WTC11 (cell line): ENCODE results near the gene PTPN1. TPM values are rescaled to one million over a fixed set of nuclear protein-coding genes. Genes with fewer than 3 reads are reported as not detected.
A peak's percentile ranks its signal among the peaks of the same experiment; 100 is the strongest.

ENCODE experiments used
- ATAC-seq: fragments of 200-7000 bp; cut with Tn5 transposase; 2 replicates; pipeline ENCODE4 v1.10.0; 2021; ENCODE audit warnings: mild to moderate bottlenecking, moderate library complexity
- CTCF ChIA-PET: fragments of 300-600 bp; sonication (Branson Sonifier 250); formaldehyde crosslinking; loops from one replicate; lab custom pipeline; 2021; ENCODE audit warnings: antibody characterized with exemption; lab: Charles Lee
- POLR2A ChIA-PET: fragments of 350-600 bp; sonication (Branson Sonifier 250); formaldehyde crosslinking; loops from one replicate; lab custom pipeline; 2021; ENCODE audit warnings: antibody characterized with exemption; lab: Charles Lee
- DNase-seq: peaks from one replicate; pipeline ENCODE4 v3.0.0; 2021; ENCODE audit warnings: low spot score
- H3K27ac Mint-ChIP-seq: 2 replicates; pipeline ENCODE4 v1.8.0; 2021; ENCODE audit warnings: mixed read lengths
- H3K27me3 Mint-ChIP-seq: 2 replicates; pipeline ENCODE4 v1.8.0; 2021; ENCODE audit warnings: low read depth, mild to moderate bottlenecking, moderate library complexity, mixed read lengths
- H3K36me3 Mint-ChIP-seq: 2 replicates; pipeline ENCODE4 v1.8.0; 2021; ENCODE audit warnings: mixed read lengths
- H3K4me1 Mint-ChIP-seq: 2 replicates; pipeline ENCODE4 v1.8.0; 2022; ENCODE audit warnings: mixed read lengths
- H3K4me3 Mint-ChIP-seq: 2 replicates; pipeline ENCODE4 v1.8.0; 2021; ENCODE audit warnings: mild to moderate bottlenecking, moderate library complexity, mixed read lengths
- H3K9me3 Mint-ChIP-seq: 2 replicates; pipeline ENCODE4 v1.8.0; 2021; ENCODE audit warnings: mixed read lengths
- ATF1 ChIP-seq: sonication (generic); formaldehyde crosslinking; IDR thresholded peaks from 2 replicates; pipeline ENCODE4 v1.8.1; 2023; ENCODE audit warnings: mild to moderate bottlenecking, moderate library complexity, missing genetic modification reagents
- CDX4 ChIP-seq: fragments of 250-450 bp; sonication (Bioruptor Pico); IDR thresholded peaks from 2 replicates; pipeline ENCODE4 v1.9.0; 2021; ENCODE audit warnings: moderate library complexity, mild to moderate bottlenecking, inconsistent platforms, borderline replicate concordance
- EMX1 ChIP-seq: fragments of 250-450 bp; sonication (Bioruptor Pico); IDR thresholded peaks from 2 replicates; pipeline ENCODE4 v1.8.0; 2021; ENCODE audit warnings: mild to moderate bottlenecking
- FOXP1 ChIP-seq: sonication (generic); formaldehyde crosslinking; IDR thresholded peaks from 2 replicates; pipeline ENCODE4 v1.8.0; 2022; ENCODE audit warnings: missing genetic modification reagents, mild to moderate bottlenecking, moderate library complexity, borderline replicate concordance
- GABPB1 ChIP-seq: sonication (generic); formaldehyde crosslinking; IDR thresholded peaks from 2 replicates; pipeline ENCODE4 v1.8.1; 2023; ENCODE audit warnings: mild to moderate bottlenecking, missing genetic modification reagents
- GTF2I ChIP-seq: fragments of 250-450 bp; sonication (Bioruptor Pico); conservative IDR thresholded peaks from 2 replicates; pipeline ENCODE4 v1.4.0; 2021; ENCODE audit warnings: mild to moderate bottlenecking
- IRF2 ChIP-seq: sonication (generic); formaldehyde crosslinking; IDR thresholded peaks from 2 replicates; pipeline ENCODE4 v1.8.0; 2022; ENCODE audit warnings: low read depth, missing genetic modification reagents, borderline replicate concordance
- KAT7 ChIP-seq: sonication (generic); formaldehyde crosslinking; IDR thresholded peaks from 2 replicates; pipeline ENCODE4 v1.8.1; 2023; ENCODE audit warnings: missing genetic modification reagents, mild to moderate bottlenecking, borderline replicate concordance
- NR3C1 ChIP-seq: sonication (generic); formaldehyde crosslinking; conservative IDR thresholded peaks from 2 replicates; pipeline ENCODE4 v1.8.1; 2023; ENCODE audit warnings: low read depth, mild to moderate bottlenecking, missing genetic modification reagents
- PRRX2 ChIP-seq: fragments of 250-450 bp; sonication (Bioruptor Pico); IDR thresholded peaks from 2 replicates; pipeline ENCODE4 v1.8.0; 2021; ENCODE audit warnings: mild to moderate bottlenecking
- ZBTB43 ChIP-seq: sonication (generic); formaldehyde crosslinking; IDR thresholded peaks from 2 replicates; pipeline ENCODE4 v1.8.1; 2023; ENCODE audit warnings: mild to moderate bottlenecking, missing genetic modification reagents
- ZNF138 ChIP-seq: sonication (generic); formaldehyde crosslinking; conservative IDR thresholded peaks from 2 replicates; pipeline ENCODE4 v1.8.1; 2022; ENCODE audit warnings: mild to moderate bottlenecking, moderate library complexity, missing genetic modification reagents
- ZNF232 ChIP-seq: sonication (generic); formaldehyde crosslinking; IDR thresholded peaks from 2 replicates; pipeline ENCODE4 v1.8.0; 2022; ENCODE audit warnings: mild to moderate bottlenecking, missing genetic modification reagents
- ZNF263 ChIP-seq: sonication (generic); formaldehyde crosslinking; IDR thresholded peaks from 2 replicates; pipeline ENCODE4 v1.8.1; 2022; ENCODE audit warnings: low read depth, mild to moderate bottlenecking, moderate library complexity, missing genetic modification reagents
- ZNF281 ChIP-seq: sonication (generic); formaldehyde crosslinking; IDR thresholded peaks from 2 replicates; pipeline ENCODE4 v1.8.0; 2023; ENCODE audit warnings: mild to moderate bottlenecking, missing genetic modification reagents
- ZNF423 ChIP-seq: fragments of 250-450 bp; sonication (Bioruptor Pico); IDR thresholded peaks from 2 replicates; pipeline ENCODE4 v2.1.2; 2022; ENCODE audit warnings: mild to moderate bottlenecking, moderate library complexity
- ZNF512 ChIP-seq: sonication (generic); formaldehyde crosslinking; IDR thresholded peaks from 2 replicates; pipeline ENCODE4 v1.8.1; 2022; ENCODE audit warnings: missing genetic modification reagents, borderline replicate concordance
- total RNA-seq: library from RNA; stranded (reverse); gene quantifications from 3 replicates; pipeline ENCODE4 v1.2.3, GENCODE V29; 2021

Gene PTPN1
- total RNA-seq, 1 experiment from 2014 or later, result 29.4 TPM

- CTCF ChIA-PET, result interaction anchor here (0.7 kb wide), 1 partner anchor 111 kb away, joined by 3 read pairs; no protein-coding TSS in a partner anchor
- no peaks in the 10 kb centered on the region for H3K4me1 Mint-ChIP-seq
- ATAC-seq, result no peak
- TF ChIP-seq ATF1 (CRISPR knock-in tag) (no peak), GTF2I (CRISPR knock-in tag) (no peak), ZNF512 (CRISPR knock-in tag) (no peak), IRF2 (CRISPR knock-in tag) (no peak), ZBTB43 (no peak), NR3C1 (CRISPR knock-in tag) (no peak)
- TF ChIP-seq, all 79 proteins: peak for 0
- no peaks in the 10 kb centered on the region for H3K36me3 Mint-ChIP-seq
- no peak overlapping the region for H3K4me3 Mint-ChIP-seq
- no peaks in the 10 kb centered on the region; the same call in 1 of the 2 replicates for H3K27me3 Mint-ChIP-seq
- peaks cover 7% of the 10 kb centered on the region for H3K9me3 Mint-ChIP-seq
- DNase-seq, result no peak
- POLR2A ChIA-PET, result no interaction called here
- H3K27ac Mint-ChIP-seq, result no peak overlapping the region
Measured at GRCh38 chr20:50468378-50468798, 41.8 kb upstream of the PTPN1 start.

- TF ChIP-seq EMX1 (CRISPR knock-in tag) (no peak), CDX4 (CRISPR knock-in tag) (no peak), GABPB1 (CRISPR knock-in tag) (no peak)
- DNase-seq (no peak), ATAC-seq (no peak)
- no peaks in the 10 kb centered on the region for H3K4me1 Mint-ChIP-seq
- H3K27me3 Mint-ChIP-seq, result no peaks in the 10 kb centered on the region; the same call in 1 of the 2 replicates
- H3K9me3 Mint-ChIP-seq, result peaks cover 7% of the 10 kb centered on the region
- ChIA-PET POLR2A (no interaction called here), CTCF (interaction anchor here (1.4 kb wide), 1 partner anchor 13 kb away, joined by 5 read pairs; no protein-coding TSS in a partner anchor)
- H3K4me3 Mint-ChIP-seq, result no peak overlapping the region
- H3K36me3 Mint-ChIP-seq, result no peaks in the 10 kb centered on the region
- no peak overlapping the region for H3K27ac Mint-ChIP-seq
Measured at GRCh38 chr20:50469176-50469723, 40.9 kb upstream of the PTPN1 start.

- no peak for DNase-seq
- H3K27ac Mint-ChIP-seq, result no peak overlapping the region
- peaks cover 7% of the 10 kb centered on the region for H3K9me3 Mint-ChIP-seq
- H3K4me1 Mint-ChIP-seq, result no peaks in the 10 kb centered on the region
- TF ChIP-seq ATF1 (CRISPR knock-in tag), result no peak
- TF ChIP-seq PRRX2 (CRISPR knock-in tag), result no peak
- TF ChIP-seq ZNF423, result no peak
- TF ChIP-seq GABPB1 (CRISPR knock-in tag), result peak; percentile 86
- ChIA-PET POLR2A (no interaction called here), CTCF (interaction anchor here (1.4 kb wide), 1 partner anchor 14 kb away, joined by 5 read pairs; no protein-coding TSS in a partner anchor)
- H3K4me3 Mint-ChIP-seq, result no peak overlapping the region
- ATAC-seq, result no peak
- no peaks in the 10 kb centered on the region; the same call in 1 of the 2 replicates for H3K27me3 Mint-ChIP-seq
- no peaks in the 10 kb centered on the region for H3K36me3 Mint-ChIP-seq
Measured at GRCh38 chr20:50469796-50470195, 40.4 kb upstream of the PTPN1 start.

- TF ChIP-seq ZNF263 (CRISPR knock-in tag), result no peak
- no peak for TF ChIP-seq ZNF281 (CRISPR knock-in tag)
- no peak for TF ChIP-seq KAT7 (CRISPR knock-in tag)
- no peak for TF ChIP-seq ZNF138 (CRISPR knock-in tag)
- TF ChIP-seq FOXP1 (CRISPR knock-in tag), result no peak
- TF ChIP-seq ZNF232 (CRISPR knock-in tag), result no peak
- CTCF ChIA-PET, result interaction anchor here (1.4 kb wide), 1 partner anchor 14 kb away, joined by 5 read pairs; no protein-coding TSS in a partner anchor
- no peak for ATAC-seq
Measured at GRCh38 chr20:50470264-50470858, 39.8 kb upstream of the PTPN1 start.

More at GRCh38 chr20:50470264-50470858, 39.8 kb upstream of the PTPN1 start:
- Mint-ChIP-seq H3K9me3 (peaks cover 7% of the 10 kb centered on the region), H3K4me3 (no peak overlapping the region), H3K27me3 (no peaks in the 10 kb centered on the region; the same call in 1 of the 2 replicates), H3K36me3 (no peaks in the 10 kb centered on the region), H3K4me1 (no peaks in the 10 kb centered on the region), H3K27ac (no peak overlapping the region)
- no peak for DNase-seq
- POLR2A ChIA-PET, result no interaction called here
